HepG2 (cell line): Measurements from ENCODE around the gene STEAP2. TPM values are rescaled to one million over a fixed set of nuclear protein-coding genes. Genes with fewer than 3 reads are reported as not detected.

Experiments used
- KLF6 ChIP-seq: IDR thresholded peaks from 2 replicates; pipeline ENCODE4 v1.8.0; 2016; ENCODE audit warnings: missing biosample characterization, missing genetic modification reagents
- RXRA ChIP-seq: sonication (generic); formaldehyde crosslinking; IDR thresholded peaks from 2 replicates; pipeline ENCODE4 v1.5.1; 2020; ENCODE audit warnings: missing genetic modification reagents
- SRSF4 ChIP-seq: fragments of 200-400 bp; formaldehyde crosslinking; IDR thresholded peaks from one replicate; pipeline ENCODE4 v1.6.1; 2018; ENCODE audit warnings: mild to moderate bottlenecking, low read depth, low read length, moderate library complexity; ENCODE audit not compliant: poor library complexity, severe bottlenecking
- ZNF124 ChIP-seq: sonication (generic); formaldehyde crosslinking; IDR thresholded peaks from 2 replicates; pipeline ENCODE4 v1.4.0; 2020; ENCODE audit warnings: missing genetic modification reagents
- ZNF468 ChIP-seq: sonication (generic); formaldehyde crosslinking; IDR thresholded peaks from 2 replicates; pipeline ENCODE4 v1.8.0; 2022; ENCODE audit warnings: mild to moderate bottlenecking, moderate library complexity, missing genetic modification reagents
- ZNF713 ChIP-seq: sonication (generic); formaldehyde crosslinking; IDR thresholded peaks from 2 replicates; pipeline ENCODE4 v1.4.0; 2020; ENCODE audit warnings: mild to moderate bottlenecking, missing genetic modification reagents
- ZNF724P ChIP-seq: sonication (generic); formaldehyde crosslinking; IDR thresholded peaks from 2 replicates; pipeline ENCODE4 v1.8.0; 2022; ENCODE audit warnings: missing genetic modification reagents, borderline replicate concordance
- ZNF839 ChIP-seq: sonication (generic); formaldehyde crosslinking; IDR thresholded peaks from 2 replicates; pipeline ENCODE4 v1.4.0; 2020; ENCODE audit warnings: missing genetic modification reagents, mild to moderate bottlenecking, borderline replicate concordance
- polyA plus RNA-seq, 8 experiments: library from polyadenylated mRNA; depleted of rRNA in 3 of 8; stranded (reverse) in 7 of 8; unstranded in 1 of 8; fragments of >200 nt; fragmentation: Illumina TruSeq in 4 of 8; extraction: Trizol in 4 of 8; gene quantifications; 2 replicates each; pipeline versions ENCODE4 v1.2.1 to v1.2.3, GENCODE V29; 2011 to 2016; ENCODE audit warnings: low read depth in 4 of 8, missing spikeins in 1 of 8, mixed read lengths in 1 of 8; ENCODE audit not compliant: insufficient read depth in 1 of 8
- total RNA-seq, 5 experiments: library from RNA; depleted of rRNA; stranded (reverse); fragments of >200 nt; fragmentation: Illumina TruSeq; extraction: Trizol; gene quantifications; 2 replicates each; pipeline ENCODE4 v1.2.3, GENCODE V29; 2016; ENCODE audit warnings: low read depth in 1 of 5
- TF ChIP-seq, protein P1 (sequence below): sonication (generic); formaldehyde crosslinking; IDR thresholded peaks from 2 replicates; pipeline ENCODE4 v1.8.1; 2023; ENCODE audit warnings: mild to moderate bottlenecking, moderate library complexity, missing genetic modification reagents
- TF ChIP-seq, protein P2 (sequence below): sonication (generic); formaldehyde crosslinking; IDR thresholded peaks from 2 replicates; pipeline ENCODE4 v1.4.0; 2020; ENCODE audit warnings: missing genetic modification reagents, mild to moderate bottlenecking, borderline replicate concordance
- TF ChIP-seq, protein P3 (sequence below): IDR thresholded peaks from 2 replicates; pipeline ENCODE4 v1.6.1; 2016; ENCODE audit warnings: low read depth, control low read depth
- TF ChIP-seq, protein P4 (sequence below): sonication (generic); formaldehyde crosslinking; IDR thresholded peaks from 2 replicates; pipeline ENCODE4 v1.8.1; 2023; ENCODE audit warnings: mild to moderate bottlenecking, missing genetic modification reagents
- TF ChIP-seq, protein P5 (sequence below), 2 experiments: fragments of 450-650 bp in 1 of 2; sonication (generic) in 1 of 2; formaldehyde crosslinking; IDR thresholded peaks; 2 replicates each; pipeline versions ENCODE4 v1.5.0 to v1.8.0; 2020 to 2022; ENCODE audit warnings: mild to moderate bottlenecking in 1 of 2, missing genetic modification reagents in 1 of 2
- TF ChIP-seq, protein P6 (sequence below): fragments of 450-650 bp; IDR thresholded peaks from 2 replicates; pipeline ENCODE4 v1.6.1; 2017

The STEAP2 gene
- total and polyA plus RNA-seq, 2 of the 13 experiments (the other 11 are each of a cell fraction or from before 2014, with no cell fraction given) = 4.3 to 4.4 TPM

DNA sequence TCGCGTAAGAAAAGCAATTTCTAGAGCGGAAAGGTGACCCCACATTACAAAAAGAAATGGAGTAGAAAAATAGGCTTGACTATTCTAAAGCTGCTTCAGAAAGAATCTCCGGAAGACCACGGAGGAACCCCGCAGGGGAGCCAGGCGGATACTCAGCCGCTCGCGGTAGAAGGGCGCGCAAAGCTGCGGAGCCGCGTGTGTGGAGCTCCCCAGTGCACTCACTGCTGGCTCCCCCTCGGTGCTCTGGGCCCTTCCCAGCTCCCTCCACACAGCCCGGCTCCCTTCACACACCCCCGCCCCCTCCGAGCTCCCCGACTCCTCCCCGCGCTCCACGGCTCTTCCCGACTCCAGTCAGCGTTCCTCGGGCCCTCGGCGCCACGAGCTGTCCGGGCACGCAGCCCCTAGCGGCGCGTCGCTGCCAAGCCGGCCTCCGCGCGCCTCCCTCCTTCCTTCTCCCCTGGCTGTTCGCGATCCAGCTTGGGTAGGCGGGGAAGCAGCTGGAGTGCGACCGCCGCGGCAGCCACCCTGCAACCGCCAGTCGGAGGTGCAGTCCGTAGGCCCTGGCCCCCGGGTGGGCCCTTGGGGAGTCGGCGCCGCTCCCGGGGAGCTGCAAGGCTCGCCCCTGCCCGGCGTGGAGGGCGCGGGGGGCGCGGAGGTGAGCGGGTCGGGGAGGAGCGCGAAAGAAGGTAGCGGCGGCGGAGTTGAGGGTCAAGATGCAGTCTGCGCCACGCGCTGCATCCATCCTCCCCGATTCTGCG is at the start of gene STEAP2 (continued):
- TF ChIP-seq, protein P1, sequence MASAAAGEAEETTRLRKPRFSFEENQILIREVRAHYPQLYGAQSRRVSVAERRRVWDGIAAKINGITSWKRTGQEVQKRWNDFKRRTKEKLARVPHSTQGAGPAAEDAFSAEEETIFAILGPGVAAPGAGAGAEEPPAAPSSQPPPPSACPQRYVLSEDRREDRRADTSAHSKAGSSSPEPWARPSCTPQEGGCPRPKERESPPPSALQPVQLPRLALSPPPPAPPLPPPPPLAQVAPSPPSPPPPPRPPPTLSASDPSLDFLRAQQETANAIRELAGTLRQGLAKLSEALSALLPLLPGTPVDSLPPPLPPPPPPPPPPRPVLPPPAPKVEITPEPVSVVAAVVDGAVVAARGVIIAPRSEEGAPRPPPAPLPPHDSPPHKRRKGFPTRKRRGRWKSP = peak; percentile 89
- TF ChIP-seq ZNF468 (CRISPR knock-in tag) (peak; percentile 59; the same call in 1 of the 2 replicates), ZNF124 (CRISPR knock-in tag) (peak; percentile 38; the same call in 1 of the 2 replicates), KLF6 (0 out of 2 replicates have a peak, but pooled peaks have one; percentile 45), ZNF724P (peak; percentile 69; the same call in 1 of the 2 replicates), ZNF713 (CRISPR knock-in tag) (no peak), ZNF839 (CRISPR knock-in tag) (peak; percentile 88), RXRA (CRISPR knock-in tag) (peak; percentile 68; the same call in 1 of the 2 replicates), SRSF4 (no peak)
- TF ChIP-seq, protein P2, sequence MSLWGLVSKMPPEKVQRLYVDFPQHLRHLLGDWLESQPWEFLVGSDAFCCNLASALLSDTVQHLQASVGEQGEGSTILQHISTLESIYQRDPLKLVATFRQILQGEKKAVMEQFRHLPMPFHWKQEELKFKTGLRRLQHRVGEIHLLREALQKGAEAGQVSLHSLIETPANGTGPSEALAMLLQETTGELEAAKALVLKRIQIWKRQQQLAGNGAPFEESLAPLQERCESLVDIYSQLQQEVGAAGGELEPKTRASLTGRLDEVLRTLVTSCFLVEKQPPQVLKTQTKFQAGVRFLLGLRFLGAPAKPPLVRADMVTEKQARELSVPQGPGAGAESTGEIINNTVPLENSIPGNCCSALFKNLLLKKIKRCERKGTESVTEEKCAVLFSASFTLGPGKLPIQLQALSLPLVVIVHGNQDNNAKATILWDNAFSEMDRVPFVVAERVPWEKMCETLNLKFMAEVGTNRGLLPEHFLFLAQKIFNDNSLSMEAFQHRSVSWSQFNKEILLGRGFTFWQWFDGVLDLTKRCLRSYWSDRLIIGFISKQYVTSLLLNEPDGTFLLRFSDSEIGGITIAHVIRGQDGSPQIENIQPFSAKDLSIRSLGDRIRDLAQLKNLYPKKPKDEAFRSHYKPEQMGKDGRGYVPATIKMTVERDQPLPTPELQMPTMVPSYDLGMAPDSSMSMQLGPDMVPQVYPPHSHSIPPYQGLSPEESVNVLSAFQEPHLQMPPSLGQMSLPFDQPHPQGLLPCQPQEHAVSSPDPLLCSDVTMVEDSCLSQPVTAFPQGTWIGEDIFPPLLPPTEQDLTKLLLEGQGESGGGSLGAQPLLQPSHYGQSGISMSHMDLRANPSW (CRISPR knock-in tag) = no peak
- TF ChIP-seq, protein P3, sequence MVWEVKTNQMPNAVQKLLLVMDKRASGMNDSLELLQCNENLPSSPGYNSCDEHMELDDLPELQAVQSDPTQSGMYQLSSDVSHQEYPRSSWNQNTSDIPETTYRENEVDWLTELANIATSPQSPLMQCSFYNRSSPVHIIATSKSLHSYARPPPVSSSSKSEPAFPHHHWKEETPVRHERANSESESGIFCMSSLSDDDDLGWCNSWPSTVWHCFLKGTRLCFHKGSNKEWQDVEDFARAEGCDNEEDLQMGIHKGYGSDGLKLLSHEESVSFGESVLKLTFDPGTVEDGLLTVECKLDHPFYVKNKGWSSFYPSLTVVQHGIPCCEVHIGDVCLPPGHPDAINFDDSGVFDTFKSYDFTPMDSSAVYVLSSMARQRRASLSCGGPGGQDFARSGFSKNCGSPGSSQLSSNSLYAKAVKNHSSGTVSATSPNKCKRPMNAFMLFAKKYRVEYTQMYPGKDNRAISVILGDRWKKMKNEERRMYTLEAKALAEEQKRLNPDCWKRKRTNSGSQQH = peak; percentile 53; the same call in 1 of the 2 replicates
- TF ChIP-seq, protein P4, sequence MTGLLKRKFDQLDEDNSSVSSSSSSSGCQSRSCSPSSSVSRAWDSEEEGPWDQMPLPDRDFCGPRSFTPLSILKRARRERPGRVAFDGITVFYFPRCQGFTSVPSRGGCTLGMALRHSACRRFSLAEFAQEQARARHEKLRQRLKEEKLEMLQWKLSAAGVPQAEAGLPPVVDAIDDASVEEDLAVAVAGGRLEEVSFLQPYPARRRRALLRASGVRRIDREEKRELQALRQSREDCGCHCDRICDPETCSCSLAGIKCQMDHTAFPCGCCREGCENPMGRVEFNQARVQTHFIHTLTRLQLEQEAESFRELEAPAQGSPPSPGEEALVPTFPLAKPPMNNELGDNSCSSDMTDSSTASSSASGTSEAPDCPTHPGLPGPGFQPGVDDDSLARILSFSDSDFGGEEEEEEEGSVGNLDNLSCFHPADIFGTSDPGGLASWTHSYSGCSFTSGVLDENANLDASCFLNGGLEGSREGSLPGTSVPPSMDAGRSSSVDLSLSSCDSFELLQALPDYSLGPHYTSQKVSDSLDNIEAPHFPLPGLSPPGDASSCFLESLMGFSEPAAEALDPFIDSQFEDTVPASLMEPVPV (CRISPR knock-in tag) = no peak; the same call in 1 of the 2 replicates
- TF ChIP-seq, protein P5, sequence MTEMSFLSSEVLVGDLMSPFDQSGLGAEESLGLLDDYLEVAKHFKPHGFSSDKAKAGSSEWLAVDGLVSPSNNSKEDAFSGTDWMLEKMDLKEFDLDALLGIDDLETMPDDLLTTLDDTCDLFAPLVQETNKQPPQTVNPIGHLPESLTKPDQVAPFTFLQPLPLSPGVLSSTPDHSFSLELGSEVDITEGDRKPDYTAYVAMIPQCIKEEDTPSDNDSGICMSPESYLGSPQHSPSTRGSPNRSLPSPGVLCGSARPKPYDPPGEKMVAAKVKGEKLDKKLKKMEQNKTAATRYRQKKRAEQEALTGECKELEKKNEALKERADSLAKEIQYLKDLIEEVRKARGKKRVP (CRISPR knock-in tag; IDR thresholded peaks at IDR 0.05) = peak in 1 of 2 experiments; percentile 73; a peak in 2 of 4 replicates
- TF ChIP-seq, protein P6, sequence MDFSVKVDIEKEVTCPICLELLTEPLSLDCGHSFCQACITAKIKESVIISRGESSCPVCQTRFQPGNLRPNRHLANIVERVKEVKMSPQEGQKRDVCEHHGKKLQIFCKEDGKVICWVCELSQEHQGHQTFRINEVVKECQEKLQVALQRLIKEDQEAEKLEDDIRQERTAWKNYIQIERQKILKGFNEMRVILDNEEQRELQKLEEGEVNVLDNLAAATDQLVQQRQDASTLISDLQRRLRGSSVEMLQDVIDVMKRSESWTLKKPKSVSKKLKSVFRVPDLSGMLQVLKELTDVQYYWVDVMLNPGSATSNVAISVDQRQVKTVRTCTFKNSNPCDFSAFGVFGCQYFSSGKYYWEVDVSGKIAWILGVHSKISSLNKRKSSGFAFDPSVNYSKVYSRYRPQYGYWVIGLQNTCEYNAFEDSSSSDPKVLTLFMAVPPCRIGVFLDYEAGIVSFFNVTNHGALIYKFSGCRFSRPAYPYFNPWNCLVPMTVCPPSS = no peak
